ENCODE measurements around the gene TMEM39A.

DNA sequence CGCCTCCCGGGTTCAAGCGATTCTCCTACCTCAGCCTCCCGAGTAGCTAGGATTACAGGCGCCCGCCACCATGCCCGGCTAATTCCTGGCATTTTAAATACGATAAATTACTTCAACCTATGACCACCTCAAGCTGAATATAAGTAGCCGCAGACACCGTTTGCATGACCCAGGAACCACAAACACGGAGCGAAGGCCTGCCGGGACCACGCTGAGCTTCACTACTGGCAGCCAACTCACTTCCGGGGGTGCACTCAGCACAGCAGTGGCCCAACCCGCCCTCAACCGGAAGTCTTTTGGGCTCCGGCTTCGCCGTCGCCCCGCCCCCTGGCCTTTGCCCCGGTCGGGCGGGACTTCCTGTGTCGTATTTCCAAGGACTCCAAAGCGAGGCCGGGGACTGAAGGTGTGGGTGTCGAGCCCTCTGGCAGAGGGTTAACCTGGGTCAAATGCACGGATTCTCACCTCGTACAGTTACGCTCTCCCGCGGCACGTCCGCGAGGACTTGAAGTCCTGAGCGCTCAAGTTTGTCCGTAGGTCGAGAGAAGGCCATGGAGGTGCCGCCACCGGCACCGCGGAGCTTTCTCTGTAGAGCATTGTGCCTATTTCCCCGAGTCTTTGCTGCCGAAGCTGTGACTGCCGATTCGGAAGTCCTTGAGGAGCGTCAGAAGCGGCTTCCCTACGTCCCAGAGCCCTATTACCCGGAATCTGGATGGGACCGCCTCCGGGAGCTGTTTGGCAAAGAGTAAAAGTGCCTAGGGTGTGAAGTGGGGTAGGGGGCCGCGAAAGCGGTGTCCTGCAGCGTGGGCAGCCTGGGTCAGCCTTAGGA is 35.0 kb upstream of the TMEM39A start, which contains the start of gene TIMMDC1:
- TF ChIP-seq CTCF (IDR thresholded peaks at IDR 0.05) (no peak), POLR2A (IDR thresholded peaks at IDR 0.05) (peak; percentile 81 to 89), POLR2AphosphoS5 (IDR thresholded peaks at IDR 0.05) (peak; percentile 93 to 97 (median 94)), EP300 (IDR thresholded peaks at IDR 0.05) (peak in 1 of 4 donors; percentile 42)
